HEK293T (cell line): ENCODE measurements around the gene SLC25A13.
"Not testable (repeated sequence)": the region's sequence is repeated elsewhere in the genome, so short reads cannot be mapped to it uniquely, and the experiment has no call there.

Source experiments
- CTCF ChIA-PET: fragments of 350-600 bp; formaldehyde crosslinking; extraction: SDS; loops from one replicate; lab custom pipeline; 2021; ENCODE audit warnings: antibody characterized with exemption, inconsistent platforms; lab: Yijun Ruan, JAX
- POLR2A ChIA-PET: fragments of 350-600 bp; formaldehyde crosslinking; extraction: SDS; loops from one replicate; lab custom pipeline; 2020; ENCODE audit warnings: antibody characterized with exemption, inconsistent platforms; lab: Yijun Ruan, JAX
- DNase-seq: peaks from one replicate; pipeline ENCODE4 v3.0.0; 2012; ENCODE audit warnings: mixed read lengths; ENCODE audit errors: extremely low spot score
- ARNT ChIP-seq: fragments of 450-650 bp; IDR thresholded peaks from 2 replicates; pipeline ENCODE4 v1.6.1; 2017; ENCODE audit warnings: mild to moderate bottlenecking
- BHLHE40 ChIP-seq: fragments of 450-650 bp; IDR thresholded peaks from 2 replicates; pipeline ENCODE4 v1.6.1; 2016; ENCODE audit warnings: mild to moderate bottlenecking, moderate library complexity, borderline replicate concordance
- CTBP1 ChIP-seq: fragments of 450-650 bp; IDR thresholded peaks from 2 replicates; pipeline ENCODE4 v1.6.1; 2016; ENCODE audit warnings: borderline replicate concordance
- ELF4 ChIP-seq: fragments of 450-650 bp; IDR thresholded peaks from 2 replicates; pipeline ENCODE4 v1.6.1; 2017; ENCODE audit warnings: antibody characterized with exemption
- FOXA1 ChIP-seq: fragments of 450-650 bp; IDR thresholded peaks from 2 replicates; pipeline ENCODE4 v1.6.1; 2016; ENCODE audit warnings: mild to moderate bottlenecking
- FOXK2 ChIP-seq: fragments of 450-650 bp; IDR thresholded peaks from 2 replicates; pipeline ENCODE4 v1.6.1; 2016; ENCODE audit warnings: mild to moderate bottlenecking
- FOXM1 ChIP-seq: fragments of 450-650 bp; IDR thresholded peaks from 2 replicates; pipeline ENCODE4 v1.6.1; 2017; ENCODE audit warnings: mild to moderate bottlenecking, borderline replicate concordance
- HDGF ChIP-seq: fragments of 450-650 bp; IDR thresholded peaks from 2 replicates; pipeline ENCODE4 v1.6.1; 2017; ENCODE audit warnings: antibody characterized with exemption, borderline replicate concordance
- L3MBTL2 ChIP-seq: fragments of 450-650 bp; conservative IDR thresholded peaks from 2 replicates; pipeline ENCODE4 v1.6.1; 2016; ENCODE audit warnings: mild to moderate bottlenecking
- LEF1 ChIP-seq: fragments of 450-650 bp; IDR thresholded peaks from 2 replicates; pipeline ENCODE4 v1.6.1; 2017; ENCODE audit warnings: mild to moderate bottlenecking, borderline replicate concordance
- NFRKB ChIP-seq: fragments of 450-650 bp; IDR thresholded peaks from 2 replicates; pipeline ENCODE4 v1.6.1; 2016; ENCODE audit warnings: mild to moderate bottlenecking, moderate library complexity
- SP1 ChIP-seq: fragments of 450-650 bp; IDR thresholded peaks from 2 replicates; pipeline ENCODE4 v1.6.1; 2017
- SUZ12 ChIP-seq: fragments of 450-650 bp; IDR thresholded peaks from 2 replicates; pipeline ENCODE4 v1.6.1; 2016; ENCODE audit warnings: mild to moderate bottlenecking
- TARDBP ChIP-seq: fragments of 450-650 bp; IDR thresholded peaks from 2 replicates; pipeline ENCODE4 v1.6.1; 2016
- ZNF384 ChIP-seq: fragments of 450-650 bp; IDR thresholded peaks from 2 replicates; pipeline ENCODE4 v1.6.1; 2016
- TF ChIP-seq, protein P1 (sequence below): fragments of 450-650 bp; IDR thresholded peaks from 2 replicates; pipeline ENCODE4 v1.6.1; 2016

The SLC25A13 gene

DNA sequence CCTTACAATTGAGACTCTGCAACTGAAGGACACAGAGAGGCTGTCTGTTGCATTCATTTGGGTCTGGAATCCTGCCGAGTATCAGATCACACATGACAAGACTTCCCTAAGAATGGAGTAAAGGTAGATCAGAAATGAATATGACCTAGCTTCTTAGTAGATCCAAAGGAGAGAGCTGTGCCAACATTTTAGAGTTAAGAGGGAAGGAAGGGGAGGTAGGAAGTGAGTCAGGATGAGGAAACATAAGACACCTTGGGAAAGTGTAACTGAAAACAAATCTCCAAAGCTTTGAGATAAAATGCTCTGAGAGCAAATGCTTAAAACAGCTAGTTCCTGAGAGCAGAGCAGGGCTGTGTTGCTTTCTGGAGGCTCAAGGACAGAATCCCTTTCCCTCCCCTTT is 6.1 kb upstream of the SLC25A13 start:
- DNase-seq = no peak
- TF ChIP-seq SP1 = no peak
- TF ChIP-seq L3MBTL2 = no peak
- TF ChIP-seq HDGF = no peak
- no peak for TF ChIP-seq TARDBP
- TF ChIP-seq NFRKB = no peak
- no peak for TF ChIP-seq CTBP1
- no peak for TF ChIP-seq BHLHE40
- TF ChIP-seq ARNT = no peak
- TF ChIP-seq FOXK2 = no peak
- TF ChIP-seq FOXM1 = no peak
- TF ChIP-seq LEF1 = no peak
- no peak for TF ChIP-seq ZNF384
- TF ChIP-seq, protein P1, sequence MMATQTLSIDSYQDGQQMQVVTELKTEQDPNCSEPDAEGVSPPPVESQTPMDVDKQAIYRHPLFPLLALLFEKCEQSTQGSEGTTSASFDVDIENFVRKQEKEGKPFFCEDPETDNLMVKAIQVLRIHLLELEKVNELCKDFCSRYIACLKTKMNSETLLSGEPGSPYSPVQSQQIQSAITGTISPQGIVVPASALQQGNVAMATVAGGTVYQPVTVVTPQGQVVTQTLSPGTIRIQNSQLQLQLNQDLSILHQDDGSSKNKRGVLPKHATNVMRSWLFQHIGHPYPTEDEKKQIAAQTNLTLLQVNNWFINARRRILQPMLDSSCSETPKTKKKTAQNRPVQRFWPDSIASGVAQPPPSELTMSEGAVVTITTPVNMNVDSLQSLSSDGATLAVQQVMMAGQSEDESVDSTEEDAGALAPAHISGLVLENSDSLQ = no peak
- TF ChIP-seq ELF4 = no peak
- ChIA-PET CTCF (no interaction called here), POLR2A (no interaction called here)

DNA sequence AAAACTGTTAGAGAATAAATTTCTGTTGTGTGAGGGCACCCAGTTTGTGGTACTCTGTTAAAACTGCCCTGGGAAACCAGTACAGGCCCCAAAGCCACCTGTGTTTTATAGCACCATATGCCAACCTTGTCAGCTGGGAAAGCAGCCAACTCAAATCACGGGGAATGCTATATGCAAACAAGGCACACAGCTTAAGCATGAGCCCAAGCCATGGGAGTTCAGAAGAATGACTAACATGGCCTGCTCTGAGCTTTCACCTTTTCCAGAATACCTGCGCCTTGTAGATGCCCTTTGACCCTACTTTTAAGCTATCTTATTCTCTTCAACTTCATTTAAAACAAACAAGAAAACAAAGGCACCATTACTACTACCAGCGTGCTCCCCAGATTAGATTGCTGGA is 5.5 kb upstream of the SLC25A13 start:
- CTCF ChIA-PET = no interaction called here

DNA sequence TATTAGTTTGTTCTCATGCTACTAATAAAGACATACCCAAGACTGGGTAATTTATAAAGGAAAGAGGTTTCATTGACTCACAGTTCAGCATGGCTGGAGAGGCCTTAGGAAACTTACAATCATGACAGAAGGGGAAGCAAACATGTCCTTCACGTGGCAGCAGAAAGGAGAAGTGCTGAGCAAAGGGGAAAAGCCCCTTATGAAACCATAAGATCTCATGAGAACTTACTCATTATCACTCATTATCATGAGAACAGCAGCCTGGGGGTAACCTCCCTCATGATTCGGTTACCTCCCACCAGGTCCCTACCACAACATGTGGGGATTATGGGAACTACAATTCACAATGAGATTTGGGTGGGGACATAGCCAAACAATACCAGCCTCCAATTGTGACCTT is 4.9 kb upstream of the SLC25A13 start:
- POLR2A ChIA-PET, CTCF ChIA-PET: not testable (repeated sequence)

More for the DNA sequence above, 5.5 kb upstream of the SLC25A13 start:
- POLR2A ChIA-PET = no interaction called here
- DNase-seq = no peak
- TF ChIP-seq FOXK2 (no peak), LEF1 (no peak), ELF4 (no peak), L3MBTL2 (no peak)

DNA sequence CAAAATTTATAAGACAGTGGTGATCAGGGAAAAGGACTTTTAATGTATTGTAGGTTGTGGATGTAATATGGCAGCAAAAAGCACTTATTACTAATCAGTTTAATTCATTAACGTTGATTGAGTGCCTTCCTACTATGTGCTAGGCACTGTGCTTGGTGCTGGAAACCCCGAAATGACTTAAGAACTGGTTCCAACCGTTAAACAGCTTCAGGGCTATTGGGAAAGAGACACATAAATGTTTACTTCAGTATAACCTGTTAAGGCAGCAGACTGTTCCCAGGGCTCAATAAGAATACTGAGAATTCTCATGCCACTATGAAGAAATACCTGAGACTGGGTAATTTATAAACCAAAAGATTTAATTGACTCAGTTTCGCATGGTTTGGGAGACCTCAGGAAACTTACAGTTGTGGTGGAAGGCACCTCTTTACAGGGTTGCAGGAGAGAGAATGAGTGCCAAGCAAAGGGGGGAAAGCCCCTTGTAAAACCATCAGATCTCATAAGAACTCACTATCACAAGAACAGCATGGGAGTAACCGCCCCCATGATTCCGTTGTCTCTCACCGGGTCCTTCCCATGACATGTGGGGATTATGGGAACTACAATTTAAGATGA is 1.1 kb upstream of the SLC25A13 start:
- ChIA-PET POLR2A (interaction anchor here (1.0 kb wide), 1 partner anchor 19 kb away, joined by 3 read pairs; no protein-coding TSS in a partner anchor), CTCF (no interaction called here)
- DNase-seq = no peak
- TF ChIP-seq NFRKB (no peak), LEF1 (no peak), ARNT (no peak), ELF4 (no peak), FOXM1 (no peak), FOXA1 (no peak), L3MBTL2 (no peak), TARDBP (no peak), HDGF (no peak), CTBP1 (no peak), FOXK2 (no peak), SUZ12 (no peak), ZNF384 (no peak), SP1 (no peak), BHLHE40 (no peak)
- TF ChIP-seq, protein P1 = no peak

More for the DNA sequence above, 4.9 kb upstream of the SLC25A13 start:
- DNase-seq = not testable (repeated sequence)

DNA sequence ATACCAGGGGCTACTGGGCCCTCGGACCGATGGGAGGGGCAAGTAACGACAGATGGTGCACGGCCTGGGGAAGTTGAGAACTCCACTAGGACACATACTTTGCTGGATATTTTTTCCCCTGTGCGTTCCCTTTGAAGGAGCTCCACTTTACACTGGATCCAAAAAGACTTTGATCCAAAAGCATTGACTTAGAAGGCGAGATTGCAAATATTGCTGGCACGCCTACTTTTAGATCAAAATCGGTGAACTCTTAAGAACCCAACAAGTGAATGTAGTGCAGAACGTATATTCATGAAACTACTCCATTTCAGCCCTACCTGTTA is 436 bp upstream of the SLC25A13 start:
- ChIA-PET CTCF (no interaction called here), POLR2A (interaction anchor here (1.0 kb wide), 1 partner anchor 18 kb away, joined by 3 read pairs; no protein-coding TSS in a partner anchor)
- TF ChIP-seq L3MBTL2 = 0 out of 2 replicates have a peak, but pooled peaks have one; percentile 11
- no peak for TF ChIP-seq FOXM1
- no peak for DNase-seq

DNA sequence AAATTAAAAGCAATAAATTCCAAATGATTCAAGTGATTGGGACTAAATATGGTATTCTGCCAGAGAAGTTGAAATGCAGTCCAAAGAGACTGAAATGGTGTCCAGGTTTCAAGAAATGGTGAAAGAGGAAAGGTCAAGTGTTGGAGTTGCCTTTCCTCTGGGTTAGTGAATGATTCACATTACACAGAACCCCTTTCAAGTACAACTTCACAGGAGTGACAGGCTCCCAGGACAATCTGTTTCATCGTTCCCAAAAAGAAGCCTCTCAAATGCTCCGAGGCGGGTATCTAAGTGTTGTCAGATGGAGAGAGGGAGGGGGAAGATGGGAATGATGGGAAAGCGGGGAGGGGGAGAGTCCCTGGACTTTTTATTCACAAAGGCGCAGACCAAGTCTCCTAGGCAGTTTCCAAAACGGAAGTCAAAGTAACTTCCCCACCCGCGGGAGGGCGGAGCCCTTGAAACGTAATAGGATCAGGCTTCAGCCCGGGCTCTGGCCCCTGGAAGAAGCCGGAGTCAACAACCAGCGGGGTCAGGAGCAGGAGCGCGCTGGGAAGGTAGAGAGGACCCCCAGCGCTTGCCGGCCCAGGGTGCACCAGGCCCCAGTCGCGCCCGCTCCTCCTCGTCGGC is 754 bp downstream of the SLC25A13 start:
- CTCF ChIA-PET = no interaction called here
- DNase-seq = peak; percentile 73
- POLR2A ChIA-PET = interaction anchor here (1.3 kb wide), 1 partner anchor 10 kb away, joined by 4 read pairs; no protein-coding TSS in a partner anchor
- TF ChIP-seq BHLHE40 (no peak), ARNT (no peak), FOXA1 (no peak), ZNF384 (no peak), HDGF (no peak), FOXK2 (no peak), SP1 (no peak), SUZ12 (no peak), FOXM1 (no peak), L3MBTL2 (no peak), ELF4 (no peak), CTBP1 (no peak), LEF1 (no peak), NFRKB (no peak), TARDBP (no peak)
- TF ChIP-seq, protein P1 = no peak

DNA sequence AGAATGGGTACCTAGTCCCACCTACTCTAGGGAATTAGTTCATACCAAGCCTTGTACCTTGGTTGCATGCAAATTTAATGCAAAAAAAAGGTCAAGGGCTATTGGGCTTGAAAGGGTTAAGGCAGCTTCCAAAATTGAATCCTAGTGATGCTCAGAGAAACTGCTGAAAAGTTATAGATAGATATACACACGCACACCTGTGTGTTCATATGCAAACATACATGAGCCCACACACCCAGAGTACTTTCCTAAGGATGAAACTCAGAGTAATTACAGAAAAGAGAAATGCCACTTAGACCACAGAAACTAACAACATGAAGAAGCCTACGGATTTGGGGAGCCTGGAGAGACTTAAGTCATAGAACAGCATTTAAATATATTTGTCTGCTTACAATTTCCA is 1.5 kb downstream of the SLC25A13 start:
- ChIA-PET CTCF (no interaction called here), POLR2A (interaction anchor here (1.3 kb wide), 1 partner anchor 9 kb away, joined by 4 read pairs; no protein-coding TSS in a partner anchor)
- TF ChIP-seq HDGF = no peak
- no peak for TF ChIP-seq SP1
- no peak for TF ChIP-seq TARDBP
- TF ChIP-seq, protein P1 = no peak
- TF ChIP-seq FOXM1 = no peak
- TF ChIP-seq LEF1 = no peak
- no peak for TF ChIP-seq SUZ12
- TF ChIP-seq FOXA1 = no peak
- no peak for TF ChIP-seq CTBP1
- no peak for TF ChIP-seq FOXK2
- no peak for TF ChIP-seq BHLHE40
- TF ChIP-seq ZNF384 = no peak
- TF ChIP-seq ELF4 = no peak
- TF ChIP-seq L3MBTL2 = no peak
- TF ChIP-seq ARNT = no peak
- no peak for TF ChIP-seq NFRKB
- no peak for DNase-seq
